A549 (cell line): ENCODE results near the gene PALLD. TPM values are rescaled to one million over a fixed set of nuclear protein-coding genes. Genes with fewer than 3 reads are reported as not detected.
A peak's percentile ranks its signal among the peaks of the same experiment; 100 is the strongest.

Experiments used
- ATAC-seq, 2 experiments: fragments of 200-7000 bp in 1 of 2; fragments of >200 bp in 1 of 2; cut with Nextera tagmentation in 1 of 2; cut with Tn5 transposase in 1 of 2; 3 replicates each; pipeline versions ENCODE4 v1.8.0 to v1.9.1; 2018 to 2020; ENCODE audit warnings: mild to moderate bottlenecking in 1 of 2, moderate library complexity in 1 of 2
- CTCF ChIA-PET: fragments of 300-600 bp; sonication (Branson Sonifier 250); formaldehyde crosslinking; extraction: SDS; loops from one replicate; lab custom pipeline; 2021; ENCODE audit warnings: antibody characterized with exemption, inconsistent platforms; lab: Yijun Ruan, JAX
- POLR2A ChIA-PET: fragments of 350-600 bp; formaldehyde crosslinking; extraction: SDS; loops from one replicate; lab custom pipeline; 2021; ENCODE audit warnings: antibody characterized with exemption, inconsistent platforms; lab: Yijun Ruan, JAX
- DNase-seq, 2 experiments: peaks; one replicate each; pipeline versions ENCODE4 v3.0.0 to v3.0.0-alpha.2; 2011 to 2016; ENCODE audit warnings: low read depth in 1 of 2, low spot score in 1 of 2
- FAIRE-seq: peaks from 2 replicates; lab custom pipeline; 2011; peaks lifted over from hg19 to GRCh38; lab: Jason Lieb, UNC
- H3K27ac ChIP-seq, 2 experiments: fragments of >200 bp; sonication (Bioruptor Twin); formaldehyde crosslinking; 3 replicates each; pipeline ENCODE4 v1.5.1; 2016 to 2017
- H3K4me1 ChIP-seq: fragments of >200 bp; sonication (Bioruptor Twin); formaldehyde crosslinking; 3 replicates; pipeline ENCODE4 v1.6.1; 2016
- H3K4me2 ChIP-seq: fragments of >200 bp; sonication (Bioruptor Twin); formaldehyde crosslinking; 3 replicates; pipeline ENCODE4 v1.6.1; 2016
- H3K4me3 ChIP-seq: fragments of >200 bp; sonication (Bioruptor Twin); formaldehyde crosslinking; 3 replicates; pipeline ENCODE4 v1.5.1; 2016
- H3K9me3 ChIP-seq: fragments of >200 bp; sonication (Bioruptor Twin); formaldehyde crosslinking; 3 replicates; pipeline ENCODE4 v1.6.1; 2016
- ATOH8 ChIP-seq: fragments of 250-450 bp; sonication (Bioruptor Pico); IDR thresholded peaks from 2 replicates; pipeline ENCODE4 v1.5.0; 2020; ENCODE audit warnings: low read depth, mild to moderate bottlenecking, moderate library complexity
- BHLHE40 ChIP-seq: IDR thresholded peaks from 2 replicates; pipeline ENCODE4 v1.6.1; 2012; ENCODE audit warnings: low read depth, low read length, inconsistent platforms
- CBX2 ChIP-seq: fragments of 200-600 bp; sonication (generic); IDR thresholded peaks from 2 replicates; pipeline ENCODE4 v1.6.1; 2016; ENCODE audit warnings: low read depth, mild to moderate bottlenecking, borderline replicate concordance
- CHD2 ChIP-seq: fragments of 150-350 bp; IDR thresholded peaks from 2 replicates; pipeline ENCODE4 v1.6.1; 2014; ENCODE audit warnings: low read length; ENCODE audit not compliant: partially characterized antibody
- CTCF ChIP-seq: fragments of >200 bp; sonication (Bioruptor Twin); formaldehyde crosslinking; IDR thresholded peaks from 3 replicates; pipeline ENCODE4 v1.5.1; 2016
- EHMT2 ChIP-seq: fragments of 200-600 bp; sonication (generic); IDR thresholded peaks from 2 replicates; pipeline ENCODE4 v1.6.1; 2016; ENCODE audit warnings: antibody characterized with exemption, low read depth, mild to moderate bottlenecking, moderate library complexity
- EP300 ChIP-seq, 2 experiments: fragments of >200 bp; sonication (Bioruptor Twin); formaldehyde crosslinking; IDR thresholded peaks; 2 replicates in 1 of 2; 3 replicates in 1 of 2; pipeline ENCODE4 v1.6.1; 2016 to 2017
- ESRRA ChIP-seq: fragments of 150-350 bp; IDR thresholded peaks from 2 replicates; pipeline ENCODE4 v1.6.1; 2014; ENCODE audit warnings: mild to moderate bottlenecking, low read length, borderline replicate concordance
- FOXS1 ChIP-seq: fragments of 250-450 bp; sonication (Bioruptor Pico); IDR thresholded peaks from 2 replicates; pipeline ENCODE4 v1.5.0; 2020; ENCODE audit warnings: mild to moderate bottlenecking, moderate library complexity
- GATA3 ChIP-seq: IDR thresholded peaks from 2 replicates; pipeline ENCODE4 v1.6.1; 2012; ENCODE audit warnings: borderline replicate concordance
- HES2 ChIP-seq: fragments of >200 bp; sonication (Bioruptor Twin); formaldehyde crosslinking; IDR thresholded peaks from 2 replicates; pipeline ENCODE4 v1.6.1; 2016
- HEYL ChIP-seq: fragments of 250-450 bp; sonication (Bioruptor Pico); IDR thresholded peaks from 2 replicates; pipeline ENCODE4 v1.8.0; 2021; ENCODE audit warnings: mild to moderate bottlenecking, moderate library complexity
- HMGXB4 ChIP-seq: fragments of 250-450 bp; sonication (Bioruptor Pico); IDR thresholded peaks from 2 replicates; pipeline ENCODE4 v1.5.0; 2021; ENCODE audit warnings: mild to moderate bottlenecking, moderate library complexity, borderline replicate concordance
- HOXB13 ChIP-seq: fragments of 250-450 bp; sonication (Bioruptor Pico); IDR thresholded peaks from 2 replicates; pipeline ENCODE4 v1.5.0; 2020; ENCODE audit warnings: low read depth, mild to moderate bottlenecking, moderate library complexity
- HOXB5 ChIP-seq: fragments of 250-450 bp; sonication (Bioruptor Pico); IDR thresholded peaks from 2 replicates; pipeline ENCODE4 v1.5.0; 2020; ENCODE audit warnings: mild to moderate bottlenecking, moderate library complexity
- JUNB ChIP-seq: fragments of >200 bp; sonication (Bioruptor Twin); formaldehyde crosslinking; IDR thresholded peaks from 2 replicates; pipeline ENCODE4 v1.6.1; 2016
- KDM1A ChIP-seq: fragments of 200-600 bp; sonication (generic); IDR thresholded peaks from 2 replicates; pipeline ENCODE4 v1.6.1; 2016; ENCODE audit warnings: low read depth, mild to moderate bottlenecking
- KDM5A ChIP-seq: fragments of 200-600 bp; sonication (generic); IDR thresholded peaks from 2 replicates; pipeline ENCODE4 v1.6.1; 2016; ENCODE audit warnings: antibody characterized with exemption, mild to moderate bottlenecking
- MAX ChIP-seq: IDR thresholded peaks from 2 replicates; pipeline ENCODE4 v1.6.1; 2012
- MAZ ChIP-seq: fragments of 150-350 bp; IDR thresholded peaks from 2 replicates; pipeline ENCODE4 v1.6.1; 2014; ENCODE audit warnings: antibody characterized with exemption, low read depth, low read length, borderline replicate concordance
- MYC ChIP-seq: IDR thresholded peaks from 2 replicates; pipeline ENCODE4 v1.6.1; 2012; ENCODE audit warnings: mild to moderate bottlenecking, inconsistent platforms, low read length, improper control_type of control experiment, borderline replicate concordance
- NPAS2 ChIP-seq: fragments of 250-450 bp; sonication (Bioruptor Pico); IDR thresholded peaks from 2 replicates; pipeline ENCODE4 v1.8.0; 2022; ENCODE audit warnings: mild to moderate bottlenecking, moderate library complexity, borderline replicate concordance
- NR3C1 ChIP-seq: fragments of >200 bp; sonication (Bioruptor Twin); formaldehyde crosslinking; IDR thresholded peaks from 3 replicates; pipeline ENCODE4 v1.6.1; 2017
- PBX3 ChIP-seq: IDR thresholded peaks from 2 replicates; pipeline ENCODE4 v1.6.1; 2012
- RARB ChIP-seq: fragments of 250-450 bp; sonication (Bioruptor Pico); IDR thresholded peaks from 2 replicates; pipeline ENCODE4 v1.8.0; 2021; ENCODE audit warnings: mild to moderate bottlenecking, moderate library complexity
- RCOR1 ChIP-seq: fragments of 150-350 bp; IDR thresholded peaks from 2 replicates; pipeline ENCODE4 v1.6.1; 2014; ENCODE audit warnings: antibody characterized with exemption, low read length, low read depth
- RFX5 ChIP-seq: fragments of 450-650 bp; IDR thresholded peaks from 2 replicates; pipeline ENCODE4 v1.7.1; 2014; ENCODE audit warnings: antibody characterized with exemption, mild to moderate bottlenecking, moderate library complexity
- SMC3 ChIP-seq: fragments of >200 bp; sonication (Bioruptor Twin); formaldehyde crosslinking; IDR thresholded peaks from 3 replicates; pipeline ENCODE4 v1.6.1; 2018; ENCODE audit warnings: inconsistent platforms
- SREBF2 ChIP-seq: fragments of 450-650 bp; IDR thresholded peaks from 2 replicates; pipeline ENCODE4 v1.6.1; 2014; ENCODE audit warnings: mild to moderate bottlenecking, moderate library complexity
- ZC3H11A ChIP-seq: fragments of 450-650 bp; IDR thresholded peaks from 2 replicates; pipeline ENCODE4 v1.6.1; 2014; ENCODE audit warnings: antibody characterized with exemption, mild to moderate bottlenecking
- ZSCAN20 ChIP-seq: fragments of 250-450 bp; sonication (Bioruptor Pico); IDR thresholded peaks from 2 replicates; pipeline ENCODE4 v1.8.0; 2022; ENCODE audit warnings: mild to moderate bottlenecking, moderate library complexity
- WGBS: methylation state at CpG from one replicate; pipeline ENCODE4 v1.1.6; 2017; ENCODE audit errors: missing lambda C conversion rate; 5-methylcytosine and 5-hydroxymethylcytosine counted together
- polyA plus RNA-seq, 4 experiments: library from polyadenylated mRNA; depleted of rRNA in 3 of 4; stranded (reverse); fragments of >200 nt; fragmentation: RNase III in 1 of 4; extraction: RNeasy Plus Mini Kit Qiagen cat#74134 plus additional on column Dnase treatment in 1 of 4; gene quantifications; 2 replicates in 3 of 4; 3 replicates in 1 of 4; pipeline ENCODE4 v1.2.3, GENCODE V29; 2011 to 2017

PALLD gene
- polyA plus RNA-seq, 2 of the 4 experiments (the other 2 are of a cell fraction) = 88.8 to 113 TPM

GRCh38 chr4:168529257-168529656 lies 32.4 kb downstream of the PALLD start:
- ATAC-seq (no peak; a peak in 1 of 6 replicates), FAIRE-seq (no peak), DNase-seq (no peak)
- Histone ChIP-seq H3K27ac (peak overlapping the region; percentile 92 to 96), H3K4me3 (no peak overlapping the region), H3K4me1 (peaks cover 35% of the 10 kb centered on the region), H3K9me3 (no peaks in the 10 kb centered on the region), H3K4me2 (peak overlapping the region; percentile 75)
- ChIA-PET POLR2A (no interaction called here), CTCF (interaction anchor here (0.6 to 2.5 kb wide), 4 partner anchors 36 to 400 kb away, joined by 4 to 10 read pairs (median 4); no protein-coding TSS in a partner anchor)
- TF ChIP-seq HOXB5 (CRISPR knock-in tag) = no peak
- no peak for TF ChIP-seq HEYL
- no peak for TF ChIP-seq CBX2
- TF ChIP-seq KDM1A = no peak
- TF ChIP-seq JUNB = no peak
- no peak for TF ChIP-seq EHMT2
- no peak for TF ChIP-seq MAZ
- TF ChIP-seq FOXS1 (CRISPR knock-in tag) = no peak
- TF ChIP-seq ZSCAN20 (CRISPR knock-in tag) = no peak
- no peak for TF ChIP-seq ESRRA
- TF ChIP-seq HOXB13 (CRISPR knock-in tag) = no peak
- no peak for TF ChIP-seq ZC3H11A
- TF ChIP-seq RFX5 = no peak
- no peak for TF ChIP-seq SREBF2
- TF ChIP-seq NR3C1 = no peak
- no peak for TF ChIP-seq CTCF
- no peak for TF ChIP-seq MAX
- TF ChIP-seq RARB (CRISPR knock-in tag) = no peak
- WGBS = 58% methylated on average over 6 of the region's 6 CpGs

- ChIA-PET CTCF (interaction anchor here (1.1 to 1.7 kb wide), 4 partner anchors 8 to 19 kb away, joined by 3 to 5 read pairs (median 4); no protein-coding TSS in a partner anchor), POLR2A (no interaction called here)
- Histone ChIP-seq H3K9me3 (no peaks in the 10 kb centered on the region), H3K4me2 (no peak overlapping the region), H3K27ac (peak overlapping the region in 1 of 2 experiments; percentile 84; a peak in 3 of 6 replicates), H3K4me1 (peaks cover 40% of the 10 kb centered on the region), H3K4me3 (no peak overlapping the region)
- DNase-seq (no peak), FAIRE-seq (no peak), ATAC-seq (no peak)
- WGBS = 78% methylated on average over 4 of the region's 4 CpGs
- TF ChIP-seq HES2 (no peak), EP300 (IDR thresholded peaks at IDR 0.05) (no peak), FOXS1 (CRISPR knock-in tag) (no peak), CBX2 (no peak), CHD2 (no peak), BHLHE40 (no peak), SMC3 (no peak), NPAS2 (CRISPR knock-in tag) (no peak), ATOH8 (CRISPR knock-in tag) (no peak), MYC (no peak), PBX3 (no peak), ZC3H11A (no peak), KDM5A (no peak), RCOR1 (no peak), HMGXB4 (CRISPR knock-in tag) (no peak), GATA3 (no peak)
These were observed 34.5 kb downstream of the PALLD start for GRCh38 chr4:168531305-168531704.
